Ovary (tissue), 9 donors: Measurements from ENCODE around the gene ARL6IP4. TPM values are rescaled to one million over a fixed set of nuclear protein-coding genes. Genes with fewer than 3 reads are reported as not detected.

Source experiments
- DNase-seq, 5 donors: peaks; one replicate each; pipeline ENCODE4 v3.0.0-alpha.2; 2019 to 2020
- H3K27ac ChIP-seq, 2 donors: fragments of 200-600 bp; one replicate each; pipeline versions ENCODE4 v1.5.1 to v1.8.0; 2019 to 2022
- H3K27me3 ChIP-seq: fragments of 200-600 bp; one replicate; pipeline ENCODE4 v1.8.0; 2022
- H3K36me3 ChIP-seq: fragments of 200-600 bp; sonication (generic); one replicate; pipeline ENCODE4 v1.5.1; 2019
- H3K4me1 ChIP-seq: one replicate; pipeline ENCODE4 v1.8.1; 2013; ENCODE audit warnings: mild to moderate bottlenecking, moderate library complexity; ENCODE audit not compliant: insufficient read depth
- H3K4me3 ChIP-seq: fragments of 200-600 bp; sonication (generic); one replicate; pipeline ENCODE4 v1.5.1; 2017
- H3K9me3 ChIP-seq, 2 donors: fragments of 200-600 bp in 1 of 2; sonication (generic) in 1 of 2; one replicate each; pipeline versions ENCODE4 v1.5.1 to v1.8.1; 2013 to 2019; ENCODE audit warnings: mild to moderate bottlenecking in 1 of 2, moderate library complexity in 1 of 2
- CTCF ChIP-seq, 3 donors: fragments of 450-650 bp in 2 of 3; fragments of 200-600 bp in 1 of 3; IDR thresholded peaks; one replicate each; pipeline versions ENCODE4 v1.5.1 to v1.8.0; 2016 to 2022; ENCODE audit warnings: antibody characterized with exemption in 3 of 3, mild to moderate bottlenecking in 1 of 3
- EP300 ChIP-seq: sonication (generic); formaldehyde crosslinking; IDR thresholded peaks from one replicate; pipeline ENCODE4 v1.6.1; 2017; ENCODE audit warnings: antibody characterized with exemption
- POLR2A ChIP-seq: fragments of 450-650 bp; IDR thresholded peaks from one replicate; pipeline ENCODE4 v1.6.1; 2017; ENCODE audit warnings: antibody characterized with exemption, mild to moderate bottlenecking, moderate library complexity
- WGBS, 3 donors: extraction: QIAGEN DNeasy Blood & Tissue Kit in 1 of 3; methylation state at CpG; one replicate each; pipeline versions ENCODE4 v1.1.5 to v1.1.7; 2013 to 2017; 5-methylcytosine and 5-hydroxymethylcytosine counted together
- intact Hi-C, 4 donors: fragments of 100-400 bp; cut with DNase I; formaldehyde crosslinking; loops; one replicate each; pipeline versions ENCODE4 v1.11.0 to v1.15.1; 2022 to 2023
- polyA plus RNA-seq, 2 donors: library from polyadenylated mRNA; stranded (reverse); fragments of 200-250 nt in 1 of 2; fragments of 350-450 nt in 1 of 2; fragmentation: Illumina TruSeq in 1 of 2; extraction: RNeasy Lipid Tissue Mini Kit (QIAGEN cat#74804) in 1 of 2; gene quantifications; one replicate each; pipeline ENCODE4 v1.2.3, GENCODE V29; 2013 to 2014
- total RNA-seq, 7 donors: library from RNA; depleted of rRNA in 2 of 7; stranded (reverse); fragments of >200 nt in 2 of 7; fragmentation: NEBNext Ultra II Directional in 3 of 7; extraction: Animal tissue kit (Norgen Biotek cat#: 25700) in 3 of 7; gene quantifications; one replicate each; pipeline versions ENCODE4 v1.1.0 to v1.2.4, GENCODE V29; 2016 to 2023
- donor health status: DM: no; HTN: no; CAD: no; lungs with moderate emphysema.
- donor health status: DM: no; HTN: no; CAD: no.
- donor health status: Bipolar disorder and iron deficiency.
- donor health status: DM: yes; HTN: yes; CAD: no.
- donor health status: DM: no; HTN: no; CAD: no.
- donor health status: DM: yes; HTN: yes; CAD: no.

The ARL6IP4 gene
- total and polyA plus RNA-seq, 9 donors, result 65.4 to 313 (median 192) TPM

GRCh38 chr12:123000578-123000977, 20.1 kb downstream of the ARL6IP4 start:
- TF ChIP-seq POLR2A (no peak), EP300 (no peak), CTCF (IDR thresholded peaks at IDR 0.05) (no peak)
- Histone ChIP-seq H3K9me3 (no peaks in the 10 kb centered on the region), H3K4me3 (no peak overlapping the region), H3K27me3 (no peaks in the 10 kb centered on the region), H3K36me3 (no peaks in the 10 kb centered on the region), H3K4me1 (no peaks in the 10 kb centered on the region), H3K27ac (no peak overlapping the region)
- 93 to 94% (median 94%) methylated on average over 9 to 10 of the region's 10 CpGs for WGBS, 3 donors
- no peak for DNase-seq
- intact Hi-C loops, result no loop called here

GRCh38 chr12:123001464-123001863, 21.0 kb downstream of the ARL6IP4 start:
- 93 to 100% (median 95%) methylated on average over 3 of the region's 3 CpGs for WGBS, 3 donors

GRCh38 chr12:123003257-123003656, 22.8 kb downstream of the ARL6IP4 start:
- TF ChIP-seq EP300 (no peak), POLR2A (no peak), CTCF (IDR thresholded peaks at IDR 0.05) (no peak)
- H3K9me3 ChIP-seq, result no peaks in the 10 kb centered on the region
- WGBS, 3 donors, result 89 to 93% (median 92%) methylated on average over 6 of the region's 6 CpGs
- intact Hi-C loops, result no loop called here
- H3K27ac ChIP-seq, result no peak overlapping the region
- H3K36me3 ChIP-seq, result no peaks in the 10 kb centered on the region
- no peaks in the 10 kb centered on the region for H3K27me3 ChIP-seq
- no peak overlapping the region for H3K4me3 ChIP-seq
- H3K4me1 ChIP-seq, result no peaks in the 10 kb centered on the region
- DNase-seq, result no peak

More at GRCh38 chr12:123001464-123001863, 21.0 kb downstream of the ARL6IP4 start:
- no peak for DNase-seq
- no peaks in the 10 kb centered on the region for H3K36me3 ChIP-seq
- H3K9me3 ChIP-seq, result no peaks in the 10 kb centered on the region
- H3K27me3 ChIP-seq, result no peaks in the 10 kb centered on the region
- H3K27ac ChIP-seq, result no peak overlapping the region
- no peak overlapping the region for H3K4me3 ChIP-seq
- TF ChIP-seq CTCF (IDR thresholded peaks at IDR 0.05), result no peak
- TF ChIP-seq EP300, result no peak
- TF ChIP-seq POLR2A, result no peak
- no peaks in the 10 kb centered on the region for H3K4me1 ChIP-seq
- intact Hi-C loops, result no loop called here

- H3K36me3 ChIP-seq, result no peaks in the 10 kb centered on the region
- H3K9me3 ChIP-seq, result no peaks in the 10 kb centered on the region
Measured at GRCh38 chr12:123004287-123004686, 23.8 kb downstream of the ARL6IP4 start.

More at GRCh38 chr12:123004287-123004686, 23.8 kb downstream of the ARL6IP4 start:
- TF ChIP-seq POLR2A (no peak), CTCF (IDR thresholded peaks at IDR 0.05) (no peak), EP300 (no peak)
- no peak for DNase-seq
- H3K27me3 ChIP-seq, result no peaks in the 10 kb centered on the region
- no peak overlapping the region for H3K27ac ChIP-seq
- no peak overlapping the region for H3K4me3 ChIP-seq
- no peaks in the 10 kb centered on the region for H3K4me1 ChIP-seq
- intact Hi-C loops, result no loop called here
- 88 to 92% (median 90%) methylated on average over 14 of the region's 14 CpGs for WGBS, 3 donors
